HCT116 (cell line): ENCODE data around the gene SNAP47. TPM values are rescaled to one million over a fixed set of nuclear protein-coding genes. Genes with fewer than 3 reads are reported as not detected.

Experiments used
- ATAC-seq: fragments of 200-7000 bp; cut with Tn5 transposase; 2 replicates; pipeline ENCODE4 v1.9.1; 2020; ENCODE audit warnings: mild to moderate bottlenecking, moderate library complexity
- BruUV-seq: library from RNA; stranded (reverse); fragments of 400-500 nt; replicated peaks from 2 replicates; lab custom pipeline; 2021; lab: Mats Ljungman, UMichigan
- CTCF ChIA-PET: fragments of 300-600 bp; sonication (Branson Sonifier 250); formaldehyde crosslinking; loops from one replicate; lab custom pipeline; 2021; ENCODE audit warnings: antibody characterized with exemption; lab: Charles Lee
- POLR2A ChIA-PET: fragments of 300-600, 350-600 bp; sonication (Branson Sonifier 250); formaldehyde crosslinking; loops from one replicate; lab custom pipeline; 2021; ENCODE audit warnings: antibody characterized with exemption; lab: Charles Lee
- RAD21 ChIA-PET, 2 experiments: fragments of 300-600 bp; sonication (Branson Sonifier 250); formaldehyde crosslinking; loops; one replicate each; lab custom pipeline; 2023; ENCODE audit warnings: low total read pairs in 2 of 2; ENCODE audit not compliant: uncharacterized antibody in 2 of 2, unreplicated experiment in 2 of 2, low non-redundant PET in 1 of 2; lab: Charles Lee
- DNase-seq: peaks from one replicate; pipeline ENCODE4 v3.0.0-alpha.2; 2010; ENCODE audit warnings: low read depth, low spot score
- H2AFZ ChIP-seq: fragments of 200-600 bp; shearing (Covaris generic), sonication (generic); 2 replicates; pipeline ENCODE4 v1.6.1; 2017; ENCODE audit warnings: low read depth, mixed run types, mixed read lengths, antibody characterized with exemption, low read length; ENCODE audit not compliant: poor library complexity, severe bottlenecking
- H3K27ac ChIP-seq: 2 replicates; pipeline ENCODE4 v1.5.1; 2012; ENCODE audit warnings: low read depth, low read length
- H3K27me3 ChIP-seq: fragments of 200-600 bp; sonication (generic); 2 replicates; pipeline ENCODE4 v1.6.1; 2016; ENCODE audit warnings: mixed run types, low read length, mixed read lengths; ENCODE audit not compliant: insufficient read depth
- H3K36me3 ChIP-seq, 2 experiments: fragments of 200-500 bp in 1 of 2; fragments of 200-600 bp in 1 of 2; sonication (Bioruptor generic) in 1 of 2; sonication (generic) in 1 of 2; 2 replicates each; pipeline versions ENCODE4 v1.5.1 to v1.6.1; 2014 to 2016; ENCODE audit warnings: low read length in 2 of 2, inconsistent platforms in 1 of 2, mixed read lengths in 1 of 2, mixed run types in 1 of 2; ENCODE audit not compliant: insufficient read depth in 2 of 2, control insufficient read depth in 1 of 2
- H3K4me1 ChIP-seq, 2 experiments: fragments of 200-600 bp in 1 of 2; sonication (generic) in 1 of 2; 2 replicates each; pipeline versions ENCODE4 v1.5.1 to v1.6.1; 2012 to 2017; ENCODE audit warnings: low read length in 2 of 2, inconsistent platforms in 1 of 2, mild to moderate bottlenecking in 1 of 2, mixed read lengths in 1 of 2, mixed run types in 1 of 2, moderate library complexity in 1 of 2; ENCODE audit not compliant: insufficient read depth in 2 of 2, control insufficient read depth in 1 of 2
- H3K4me2 ChIP-seq: fragments of 200-600 bp; sonication (generic); 2 replicates; pipeline ENCODE4 v1.6.1; 2017; ENCODE audit warnings: mixed run types, low read length, mixed read lengths
- H3K4me3 ChIP-seq, 2 experiments: fragments of 200-600 bp in 1 of 2; sonication (generic) in 1 of 2; replicated peaks in 1 of 2; 2 replicates each; pipeline ENCODE4 v1.5.1; 2011 to 2016; ENCODE audit warnings: low read length in 2 of 2, control low read depth in 1 of 2, low read depth in 1 of 2, mild to moderate bottlenecking in 1 of 2, mixed read lengths in 1 of 2, mixed run types in 1 of 2
- H3K79me2 ChIP-seq: fragments of 200-600 bp; sonication (generic); 2 replicates; pipeline ENCODE4 v1.6.1; 2017; ENCODE audit warnings: mild to moderate bottlenecking, mixed run types, low read length, moderate library complexity, mixed read lengths; ENCODE audit not compliant: insufficient read depth
- H3K9ac ChIP-seq: fragments of 200-600 bp; sonication (generic); 2 replicates; pipeline ENCODE4 v1.6.1; 2016; ENCODE audit warnings: low read length, mixed read lengths
- H3K9me2 ChIP-seq: fragments of 200-600 bp; sonication (generic), shearing (Covaris generic); 2 replicates; pipeline ENCODE4 v1.6.1; 2017; ENCODE audit warnings: mixed run types, mild to moderate bottlenecking, moderate library complexity; ENCODE audit not compliant: insufficient read depth
- H3K9me3 ChIP-seq, 2 experiments: fragments of 200-500 bp in 1 of 2; fragments of 200-600 bp in 1 of 2; sonication (Bioruptor generic) in 1 of 2; sonication (generic) in 1 of 2; 2 replicates each; pipeline ENCODE4 v1.6.1; 2014 to 2017; ENCODE audit warnings: low read length in 2 of 2, mixed read lengths in 2 of 2, inconsistent platforms in 1 of 2, low read depth in 1 of 2, mild to moderate bottlenecking in 1 of 2, mixed run types in 1 of 2, moderate library complexity in 1 of 2; ENCODE audit not compliant: control insufficient read depth in 1 of 2, insufficient read depth in 1 of 2
- H4K20me1 ChIP-seq: fragments of 200-600 bp; sonication (generic), shearing (Covaris generic); 2 replicates; pipeline ENCODE4 v1.6.1; 2017; ENCODE audit warnings: mixed run types, mild to moderate bottlenecking, moderate library complexity; ENCODE audit not compliant: insufficient read depth
- ATF3 ChIP-seq: IDR thresholded peaks from 2 replicates; pipeline ENCODE4 v1.6.1; 2012
- CBX3 ChIP-seq: IDR thresholded peaks from 2 replicates; pipeline ENCODE4 v1.6.1; 2012; ENCODE audit warnings: low read depth
- CEBPB ChIP-seq: IDR thresholded peaks from 2 replicates; pipeline ENCODE4 v1.6.1; 2012; ENCODE audit warnings: low read depth
- CTCF ChIP-seq, 3 experiments: fragments of 200-600 bp in 1 of 3; sonication (generic) in 1 of 3; IDR thresholded peaks in 2 of 3; conservative IDR thresholded peaks in 1 of 3; 2 replicates each; pipeline ENCODE4 v1.5.1; 2012 to 2017; ENCODE audit warnings: low read depth in 2 of 3, low read length in 2 of 3, antibody characterized with exemption in 1 of 3, borderline replicate concordance in 1 of 3, control low read depth in 1 of 3, mild to moderate bottlenecking in 1 of 3, mixed read lengths in 1 of 3, mixed run types in 1 of 3, moderate library complexity in 1 of 3; ENCODE audit not compliant: insufficient read depth in 1 of 3
- ELF1 ChIP-seq: IDR thresholded peaks from 2 replicates; pipeline ENCODE4 v1.6.1; 2012; ENCODE audit warnings: low read depth, borderline replicate concordance
- EZH2 ChIP-seq: fragments of 200-600 bp; sonication (generic); IDR thresholded peaks from 2 replicates; pipeline ENCODE4 v1.6.1; 2017; ENCODE audit warnings: antibody characterized with exemption, mixed run types
- EZH2phosphoT487 ChIP-seq: fragments of 200-600 bp; IDR thresholded peaks from 2 replicates; pipeline ENCODE4 v1.6.1; 2018; ENCODE audit warnings: antibody characterized with exemption, borderline replicate concordance
- FOSL1 ChIP-seq: IDR thresholded peaks from 2 replicates; pipeline ENCODE4 v1.6.1; 2012; ENCODE audit warnings: low read depth
- JUND ChIP-seq: IDR thresholded peaks from 2 replicates; pipeline ENCODE4 v1.6.1; 2012
- MAX ChIP-seq: IDR thresholded peaks from 2 replicates; pipeline ENCODE4 v1.6.1; 2012
- REST ChIP-seq: IDR thresholded peaks from 2 replicates; pipeline ENCODE4 v1.6.1; 2012; ENCODE audit warnings: low read depth
- SIN3A ChIP-seq: IDR thresholded peaks from 2 replicates; pipeline ENCODE4 v1.6.1; 2012; ENCODE audit warnings: low read depth
- SP1 ChIP-seq: IDR thresholded peaks from 2 replicates; pipeline ENCODE4 v1.6.1; 2012; ENCODE audit warnings: low read depth
- TCF7L2 ChIP-seq: IDR thresholded peaks from 2 replicates; pipeline ENCODE4 v1.7.0; 2011; ENCODE audit warnings: borderline replicate concordance, inconsistent platforms; ENCODE audit not compliant: insufficient read depth, insufficient read length; ENCODE audit errors: extremely low read depth
- intact Hi-C: fragments of 100-400 bp; cut with micrococcal nuclease; formaldehyde crosslinking; loops from 2 replicates; pipeline ENCODE4 v1.10.0; 2022
- total RNA-seq: library from RNA; stranded (reverse); gene quantifications from one replicate; pipeline ENCODE4 v1.2.1, GENCODE V29; 2021; ENCODE audit not compliant: unreplicated experiment

The SNAP47 gene
- total RNA-seq, 1 experiment from 2014 or later = 37.9 TPM

- no peak overlapping the region for H3K4me2 ChIP-seq
- RAD21 ChIA-PET = interaction anchor here in 1 of 2 experiments (0.7 kb wide), 1 partner anchor 121 kb away, joined by 3 read pairs; no protein-coding TSS in a partner anchor
- CTCF ChIA-PET = interaction anchor here (1.1 kb wide), 1 partner anchor 188 kb away, joined by 3 read pairs; no protein-coding TSS in a partner anchor
These were observed 30.2 kb downstream of the SNAP47 start for GRCh38 chr1:227765261-227766014.

More at GRCh38 chr1:227765261-227766014, 30.2 kb downstream of the SNAP47 start:
- H3K4me3 ChIP-seq = no peak overlapping the region
- peaks cover 11 to 26% of the 10 kb centered on the region in 2 experiments; a peak in 3 of 4 replicates for H3K36me3 ChIP-seq
- no peak overlapping the region for H2AFZ ChIP-seq
- DNase-seq = no peak
- no peaks in the 10 kb centered on the region for H3K9me3 ChIP-seq
- no peaks in the 10 kb centered on the region for H4K20me1 ChIP-seq
- no TSS peak for BruUV-seq
- no peak for TF ChIP-seq EZH2phosphoT487
- no peak for TF ChIP-seq ELF1
- no peak for TF ChIP-seq CTCF (IDR thresholded peaks at IDR 0.05 in 2 of 3, conservative IDR thresholded peaks at IDR 0.05 in 1 of 3; ENCODE audit: borderline replicate concordance in 1 of 3, insufficient read depth in 1 of 3, low read depth in 2 of 3, low read length in 2 of 3)
- no peak for TF ChIP-seq SIN3A
- no peak for TF ChIP-seq MAX
- TF ChIP-seq TCF7L2 = no peak
- no peak for TF ChIP-seq SP1
- no peak for TF ChIP-seq REST
- TF ChIP-seq CEBPB = no peak
- TF ChIP-seq JUND = no peak
- TF ChIP-seq EZH2 = no peak
- no peak for TF ChIP-seq ATF3
- TF ChIP-seq FOSL1 = no peak
- no peak for TF ChIP-seq CBX3
- no peak overlapping the region for H3K27ac ChIP-seq
- no peaks in the 10 kb centered on the region for H3K27me3 ChIP-seq
- peaks cover 29% of the 10 kb centered on the region; the same call in 1 of the 2 replicates for H3K79me2 ChIP-seq
- no peaks in the 10 kb centered on the region for H3K9me2 ChIP-seq
- ATAC-seq = no peak
- no peak overlapping the region for H3K9ac ChIP-seq
- POLR2A ChIA-PET = no interaction called here
- intact Hi-C loops = loop anchor here (10.0 kb wide), 1 partner anchor 309 kb away; no protein-coding TSS in a partner anchor
- peaks cover 3 to 18% of the 10 kb centered on the region in 2 experiments; a peak in 2 of 4 replicates for H3K4me1 ChIP-seq
